NOMO-1 (cell line): Measurements from ENCODE around the gene PCDHGA4.
"Not testable (repeated sequence)": the region's sequence is repeated elsewhere in the genome, so short reads cannot be mapped to it uniquely, and the experiment has no call there.

Experiments used
- DNase-seq, 2 experiments: peaks; one replicate each; lab custom pipeline; 2025; ENCODE audit not compliant: unreplicated experiment in 2 of 2; lab: John Stamatoyannopoulos, UW

The PCDHGA4 gene

GRCh38 chr5:141382469-141383294 lies 27.9 kb downstream of the PCDHGA4 start, which contains the start of gene PCDHGA7:
PCDHGA7 (plus strand) TSS chr5:141382742; CDS start chr5:141382900, 158 bp downstream.
- no peak for DNase-seq

- DNase-seq: no peak
Measured at GRCh38 chr5:141383345-141383744, 28.5 kb downstream of the PCDHGA4 start.

GRCh38 chr5:141384471-141385267 lies 29.8 kb downstream of the PCDHGA4 start:
- DNase-seq: no peak

GRCh38 chr5:141387557-141388311 lies 32.9 kb downstream of the PCDHGA4 start, which contains the start of gene PCDHGB4:
PCDHGB4 (plus strand) TSS chr5:141387698; CDS start chr5:141387885, 187 bp downstream.
- not testable (repeated sequence) for DNase-seq

GRCh38 chr5:141388661-141389060 lies 33.8 kb downstream of the PCDHGA4 start:
- no peak for DNase-seq

GRCh38 chr5:141389153-141390042 lies 34.6 kb downstream of the PCDHGA4 start:
- no peak for DNase-seq

GRCh38 chr5:141392429-141393198 lies 37.8 kb downstream of the PCDHGA4 start, which contains the start of gene PCDHGA8:
PCDHGA8 (plus strand) TSS chr5:141392633; CDS start chr5:141392814, 181 bp downstream.
- no peak for DNase-seq

GRCh38 chr5:141393267-141393666 lies 38.4 kb downstream of the PCDHGA4 start:
- no peak for DNase-seq

- DNase-seq: not testable (repeated sequence)
Measured at GRCh38 chr5:141394401-141395187, 39.8 kb downstream of the PCDHGA4 start.

GRCh38 chr5:141397756-141398551 lies 43.1 kb downstream of the PCDHGA4 start, which contains the start of gene PCDHGB5:
PCDHGB5 (plus strand) TSS chr5:141397947; CDS start chr5:141398128, 181 bp downstream.
- DNase-seq: not testable (repeated sequence)

- no peak for DNase-seq
Measured at GRCh38 chr5:141398608-141399007, 43.8 kb downstream of the PCDHGA4 start.

GRCh38 chr5:141399555-141400258 lies 44.9 kb downstream of the PCDHGA4 start:
- no peak for DNase-seq

- no peak for DNase-seq
Measured at GRCh38 chr5:141402553-141403243, 47.9 kb downstream of the PCDHGA4 start, which contains the start of gene PCDHGA9. PCDHGA9 (plus strand) TSS chr5:141402778; CDS start chr5:141402953, 175 bp downstream.

GRCh38 chr5:141403387-141403786 lies 48.6 kb downstream of the PCDHGA4 start:
- DNase-seq: no peak
